Stimulated activated CD4-positive, alpha-beta T cell treated with anti-CD3 and anti-CD28 coated beads, TNF-alpha, amount 100 ng/mL, for 4 hours (primary cell): ENCODE data around the gene DGKD.

Experiments
- DNase-seq, 3 experiments: peaks; one replicate each; pipeline ENCODE4 v3.0.0-alpha.2; 2020; ENCODE audit warnings: low read depth in 3 of 3

DGKD gene

GRCh38 chr2:233411162-233411561, 56.9 kb downstream of the DGKD start:
- no peak for DNase-seq

GRCh38 chr2:233412405-233412804, 58.1 kb downstream of the DGKD start:
- DNase-seq, result no peak

- DNase-seq, result no peak
These were observed 58.8 kb downstream of the DGKD start for GRCh38 chr2:233413046-233413445.

GRCh38 chr2:233413559-233414272, 59.4 kb downstream of the DGKD start:
- DNase-seq, result peak; percentile 22 to 69 (median 68)

- no peak for DNase-seq
These were observed 60.0 kb downstream of the DGKD start for GRCh38 chr2:233414273-233414654.

- peak in 2 of 3 experiments; percentile 33 to 53 for DNase-seq
These were observed 60.7 kb downstream of the DGKD start for GRCh38 chr2:233414777-233415570.

- no peak for DNase-seq
These were observed 61.9 kb downstream of the DGKD start for GRCh38 chr2:233416199-233416598.

DNA sequence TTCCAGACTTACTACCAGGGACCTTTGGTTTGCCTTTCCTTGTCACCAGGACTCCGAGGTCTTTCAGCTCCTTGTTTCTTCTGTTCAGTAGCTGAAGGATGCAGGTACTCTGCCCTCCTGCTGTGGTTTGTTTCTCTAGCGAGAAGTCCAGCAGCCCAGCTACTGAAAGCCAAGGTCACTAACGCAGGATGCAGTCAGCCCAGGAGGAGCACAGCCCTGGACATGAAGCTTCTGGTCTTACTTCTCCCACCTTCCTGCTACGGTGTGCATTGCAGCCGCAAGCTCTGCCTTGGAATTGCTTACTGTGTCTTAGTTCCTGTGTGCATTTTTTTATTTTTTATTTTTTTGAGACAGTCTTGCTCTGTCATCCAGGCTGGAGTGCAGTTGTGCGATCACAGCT, 62.4 kb downstream of the DGKD start:
- no peak for DNase-seq

DNA sequence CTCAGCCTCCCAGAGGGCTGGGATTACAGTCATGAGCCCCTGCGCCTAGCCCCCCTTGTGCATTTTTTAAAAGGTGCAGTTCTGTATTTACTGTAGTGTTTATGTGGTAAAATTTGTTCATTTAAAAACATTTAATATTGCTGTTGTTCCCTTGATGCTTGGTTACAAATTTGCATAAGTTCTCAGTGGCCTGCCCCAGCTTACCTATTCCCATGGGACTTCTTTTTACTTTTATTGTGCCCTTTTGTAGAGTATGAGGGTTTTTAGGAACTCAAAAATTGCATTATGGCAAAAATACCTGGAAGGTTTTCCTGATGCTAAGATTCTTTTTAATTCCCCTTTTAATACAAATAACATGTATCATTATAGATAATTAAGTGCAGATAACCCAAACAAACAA, 63.0 kb downstream of the DGKD start:
- DNase-seq, result no peak

DNA sequence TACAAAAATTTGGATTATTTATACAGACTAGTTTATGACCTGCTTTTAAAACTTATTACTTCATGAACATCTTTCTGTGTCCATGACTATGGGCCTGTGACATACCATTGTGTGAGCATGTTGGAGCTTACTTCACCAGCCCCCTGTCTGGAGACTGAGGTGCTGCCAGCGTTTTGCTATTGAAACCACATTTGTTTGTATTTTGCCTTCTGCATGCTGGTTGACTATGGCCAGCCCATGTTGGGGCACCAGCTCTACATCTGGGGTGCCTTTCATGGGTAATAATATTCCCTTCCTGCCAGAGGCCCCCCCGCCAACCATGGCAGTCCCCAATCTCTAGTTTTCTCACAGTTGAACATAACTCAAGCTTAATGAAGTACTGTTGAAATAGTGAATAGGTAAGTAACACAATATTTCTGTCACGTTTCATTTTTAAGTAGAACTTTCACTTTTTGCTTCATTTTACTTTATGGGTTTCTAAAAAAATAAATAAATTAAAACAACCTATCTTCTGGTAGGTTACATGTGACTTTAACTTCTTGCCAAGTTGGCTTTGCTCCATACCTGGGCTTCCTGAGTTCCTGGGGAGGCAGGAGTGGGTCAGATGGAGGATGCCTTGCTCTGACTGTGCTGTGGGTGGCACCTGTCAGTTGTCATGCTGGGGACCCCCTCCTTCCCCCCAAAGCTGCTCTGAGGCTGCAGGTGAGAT, 63.9 kb downstream of the DGKD start:
- no peak for DNase-seq

GRCh38 chr2:233418761-233419546, 64.7 kb downstream of the DGKD start:
- DNase-seq, result peak in 1 of 3 experiments; percentile 33

DNA sequence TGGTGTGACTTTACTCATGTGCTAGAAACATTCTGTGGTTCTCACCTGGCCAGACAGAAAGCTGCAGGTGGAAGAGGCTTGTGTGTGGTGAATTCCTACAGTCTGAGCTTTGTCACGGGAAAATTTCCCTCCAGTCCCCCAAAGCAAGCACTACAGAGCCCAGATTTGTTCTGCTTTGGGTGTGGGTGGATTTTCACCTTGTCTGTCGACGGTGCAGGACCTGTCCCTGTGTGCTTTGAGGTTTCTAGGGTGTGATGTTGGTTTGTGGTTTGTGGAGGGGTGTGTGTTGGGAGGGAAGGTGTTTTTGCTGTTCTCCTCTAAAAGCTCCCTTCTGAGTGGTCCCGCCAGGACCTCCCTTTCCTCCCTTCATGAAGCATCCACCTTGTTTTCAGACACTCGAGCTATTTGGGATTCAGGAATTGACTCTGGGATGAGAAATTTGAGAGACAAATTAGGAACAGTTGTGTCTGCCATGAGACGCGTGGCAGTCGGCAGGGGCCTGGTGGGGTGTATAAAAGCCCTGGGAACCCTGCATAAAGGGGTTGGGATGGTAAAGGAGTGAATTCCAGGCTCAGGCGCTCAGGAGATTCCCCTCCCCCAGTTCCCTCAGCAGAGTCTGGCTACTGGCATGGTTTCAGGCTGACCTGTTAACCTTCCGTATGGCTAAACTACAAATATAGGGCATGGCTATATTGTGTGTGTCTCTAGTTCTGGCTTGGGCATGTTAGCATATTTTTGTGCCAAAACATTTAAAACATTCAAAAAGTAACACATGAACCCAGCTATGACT, 65.5 kb downstream of the DGKD start:
- DNase-seq, result peak in 1 of 3 experiments; percentile 29

DNA sequence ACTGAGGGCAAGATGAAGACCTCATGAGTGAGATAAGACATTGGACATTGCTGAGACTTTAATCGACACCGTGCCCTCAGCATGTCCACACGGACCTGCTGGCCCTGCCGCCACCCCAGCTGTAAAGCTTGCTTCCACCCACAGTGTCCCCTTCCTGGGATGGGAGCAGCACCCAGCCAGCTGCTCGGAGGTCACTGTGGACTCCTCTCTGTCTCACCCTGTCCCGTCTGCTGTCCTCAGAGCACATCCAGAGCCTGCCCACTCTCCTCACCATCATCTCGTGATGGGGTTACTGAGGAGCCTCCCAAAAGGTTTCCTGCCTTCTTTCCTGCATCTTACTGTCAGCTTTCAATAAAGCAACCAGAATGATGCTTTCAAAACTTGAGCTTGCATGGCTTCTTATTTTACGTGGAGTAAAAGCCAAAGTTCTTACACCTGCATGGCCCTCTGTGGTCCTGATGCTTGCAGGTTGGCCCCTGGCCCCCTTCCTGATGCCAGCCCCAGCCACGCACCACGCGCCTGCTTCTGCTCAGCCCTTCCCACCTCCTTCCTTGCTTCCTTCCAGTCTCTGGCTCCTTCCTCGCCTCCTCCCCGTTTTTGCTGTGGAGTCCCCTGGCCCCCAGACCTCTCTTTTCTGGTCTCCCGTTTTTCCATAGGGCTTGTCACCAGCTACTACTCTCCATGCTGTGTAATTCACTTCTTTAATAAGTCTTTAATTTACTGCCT, 67.0 kb downstream of the DGKD start:
- DNase-seq, result no peak

DNA sequence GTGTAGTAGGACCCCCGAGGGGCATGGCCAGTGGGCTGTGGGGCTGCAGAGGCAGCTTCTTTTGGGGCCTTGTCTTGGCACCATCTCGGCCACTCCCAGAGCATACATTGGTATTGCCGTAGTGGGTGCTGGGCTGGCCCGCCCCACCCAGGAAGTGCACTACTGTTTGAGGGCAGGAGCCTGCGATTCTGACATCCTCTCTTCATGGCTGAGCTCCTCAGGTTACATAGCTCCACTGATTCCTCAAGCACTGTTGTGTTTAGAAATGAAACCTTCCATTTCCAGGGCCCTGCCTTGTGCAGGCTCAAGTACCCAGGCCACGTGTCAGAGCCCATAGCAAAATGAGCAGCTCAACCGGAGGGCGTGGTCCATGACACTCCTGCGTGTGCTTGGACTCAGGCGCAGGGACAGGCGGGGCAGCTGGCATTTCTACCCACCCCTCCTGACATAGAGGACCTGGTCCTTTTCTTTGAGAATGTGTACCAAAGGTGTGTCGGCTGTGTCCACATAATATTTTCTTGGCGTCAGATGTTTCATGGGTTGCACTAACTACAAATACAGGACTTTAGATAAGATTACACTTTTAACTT, 67.9 kb downstream of the DGKD start:
- peak in 2 of 3 experiments; percentile 25 to 35 for DNase-seq

DNA sequence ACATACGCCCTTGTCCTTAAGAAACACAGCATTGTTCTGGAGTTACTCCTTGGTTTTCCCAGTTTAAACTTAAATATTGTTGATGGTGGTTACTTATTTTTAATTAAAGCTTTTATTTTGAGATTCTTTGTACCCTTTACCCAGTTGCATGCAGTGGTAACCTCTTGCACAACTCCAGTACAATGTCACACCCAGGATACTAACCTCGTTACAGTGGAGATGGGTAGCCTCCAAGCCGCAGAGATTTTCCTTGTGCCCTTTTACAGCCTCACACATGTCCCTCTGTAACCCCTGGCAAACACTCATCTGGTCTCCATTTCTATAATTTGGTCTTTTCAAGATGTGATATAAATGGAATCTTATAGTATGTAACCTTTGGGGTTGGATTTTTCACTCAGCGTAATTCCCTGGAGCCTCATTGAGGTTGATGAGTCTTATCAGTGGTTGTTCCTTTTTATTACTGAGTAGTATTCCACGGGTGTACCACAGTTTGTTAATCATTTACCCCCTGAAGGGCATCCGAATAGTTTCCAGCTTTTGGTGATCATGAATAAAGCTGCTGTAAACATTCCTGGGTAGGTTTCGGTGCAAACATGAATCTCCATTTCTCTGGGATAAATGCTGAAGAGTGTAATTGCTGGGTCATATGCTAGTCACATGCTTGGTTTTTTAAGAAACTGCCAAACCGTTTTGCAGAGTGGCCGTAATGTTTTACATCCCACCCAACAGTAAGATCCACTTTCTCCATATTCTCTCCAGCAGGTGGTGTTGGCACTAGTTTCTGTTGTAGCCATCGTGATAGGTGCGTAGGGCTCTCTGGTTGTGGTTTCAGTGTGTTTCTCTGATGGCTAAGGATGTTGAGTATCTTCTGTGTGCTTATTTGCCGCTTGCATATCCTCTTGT, 68.6 kb downstream of the DGKD start:
- DNase-seq, result no peak

DNA sequence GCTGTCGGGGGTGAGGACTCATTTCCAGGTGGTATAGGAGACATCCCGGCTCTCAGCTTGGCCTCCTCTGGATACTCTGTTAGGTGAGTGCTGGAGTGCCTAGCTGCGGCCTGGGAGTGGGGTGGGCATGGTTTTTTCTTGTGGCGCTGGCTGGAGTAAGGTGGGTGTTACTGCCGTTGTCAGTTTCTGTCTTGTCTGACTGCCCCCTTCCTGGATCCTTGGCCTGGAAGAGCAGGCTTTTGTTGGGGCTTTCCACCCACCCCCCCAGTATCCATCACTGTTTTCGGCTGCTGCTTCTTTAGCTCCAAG, 69.2 kb downstream of the DGKD start:
- no peak for DNase-seq

- DNase-seq, result no peak
These were observed 70.1 kb downstream of the DGKD start for GRCh38 chr2:233424154-233424951.
